ENCODE data around the gene KRTAP5-2.

Gene KRTAP5-2

DNA sequence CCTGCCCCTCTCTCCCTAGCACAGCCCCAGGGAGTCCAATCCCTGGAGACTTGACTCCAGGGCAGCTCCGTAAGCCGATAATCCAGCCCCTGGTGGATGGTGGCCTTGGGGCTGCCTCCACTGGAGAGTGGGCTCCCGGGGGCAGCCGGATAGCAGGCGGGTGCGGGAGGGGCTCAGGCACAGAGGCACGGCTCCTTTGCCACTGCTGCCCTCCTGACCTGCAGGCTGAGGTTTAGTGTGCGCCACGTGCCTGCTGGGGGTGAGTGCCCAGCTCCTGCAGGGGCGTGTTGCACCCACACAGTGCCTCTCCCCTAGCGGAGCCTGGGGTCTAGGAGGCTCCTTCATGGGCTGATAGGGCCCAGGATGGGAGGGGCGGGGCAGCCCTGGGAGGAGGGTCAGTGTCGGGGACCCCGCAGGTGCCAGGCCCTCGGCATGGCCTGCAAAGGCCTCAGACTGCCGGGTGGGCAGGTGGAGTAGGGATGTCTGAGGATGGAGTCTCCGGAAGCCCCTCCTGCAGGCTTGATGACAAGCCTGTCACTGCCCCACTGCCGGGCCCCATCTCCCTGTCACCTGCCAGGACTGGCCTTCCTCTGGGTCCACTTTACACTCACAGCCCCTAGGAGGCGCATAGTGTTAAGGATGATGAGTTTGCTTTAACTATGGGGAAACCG lies 31.6 kb downstream of the KRTAP5-2 start:
- DNase-seq, result no peak

DNA sequence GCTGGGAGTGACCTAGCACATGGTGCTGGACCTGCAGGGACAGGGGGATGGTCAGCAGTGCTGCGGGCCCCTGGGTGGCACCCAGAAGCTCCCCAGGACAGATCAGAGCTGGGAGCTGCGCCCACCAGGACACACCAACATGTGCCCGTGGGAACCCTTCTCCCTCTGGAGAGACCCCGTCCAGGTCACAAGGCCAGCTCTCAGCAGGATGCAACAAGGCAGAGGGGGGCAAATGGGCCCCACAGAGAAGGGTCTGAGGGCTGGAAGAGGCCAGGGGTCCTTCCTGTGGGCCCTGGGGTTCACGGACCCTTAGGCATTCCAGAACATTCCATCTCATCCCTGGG lies 32.2 kb downstream of the KRTAP5-2 start:
- DNase-seq, result no peak

- no peak for DNase-seq
Measured at GRCh38 chr11:1565173-1565903, 32.8 kb downstream of the KRTAP5-2 start.

GRCh38 chr11:1564535-1565172 lies 33.4 kb downstream of the KRTAP5-2 start:
- DNase-seq, result peak in 1 of 2 experiments; percentile 27

DNA sequence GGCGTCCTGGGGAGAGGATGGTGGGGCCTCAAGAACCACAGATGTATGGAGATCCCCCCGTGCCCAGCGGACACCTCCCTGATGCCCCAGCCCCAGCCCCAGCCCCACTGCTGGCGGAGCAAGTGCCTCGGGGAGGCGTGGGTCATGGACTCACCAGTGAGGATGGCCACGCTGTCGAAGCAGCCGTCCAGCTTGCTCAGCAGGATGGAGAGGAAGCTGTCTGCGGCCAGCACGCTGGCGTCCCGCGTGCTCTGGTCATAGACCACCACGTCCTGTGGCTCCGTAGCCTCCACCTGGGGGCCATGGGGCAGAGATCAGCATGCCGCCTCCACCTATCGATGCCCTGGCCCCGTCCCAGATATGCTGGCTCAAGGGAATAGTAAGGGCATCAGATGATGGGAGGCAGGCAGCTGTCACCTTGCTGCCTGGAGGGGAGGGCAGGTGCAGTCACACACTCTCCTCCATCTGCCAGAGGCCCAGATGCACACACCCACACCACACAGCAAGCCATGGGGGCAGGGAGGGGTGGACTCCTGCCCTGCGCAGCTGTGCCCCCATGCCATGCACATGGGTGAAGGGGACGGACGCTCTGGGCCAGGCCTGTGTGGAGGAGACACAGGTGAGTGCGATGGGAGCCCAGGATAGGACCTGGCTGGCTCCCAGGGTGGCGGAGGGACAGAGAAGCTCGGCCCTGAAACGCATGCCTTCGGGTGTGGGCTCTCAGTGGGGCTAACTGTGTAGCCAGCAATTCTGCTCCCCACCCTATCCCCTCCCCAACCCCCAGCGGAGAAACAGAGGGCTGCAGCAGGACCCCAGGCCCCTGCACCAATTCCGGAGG lies 34.2 kb downstream of the KRTAP5-2 start:
- DNase-seq, result no peak

DNA sequence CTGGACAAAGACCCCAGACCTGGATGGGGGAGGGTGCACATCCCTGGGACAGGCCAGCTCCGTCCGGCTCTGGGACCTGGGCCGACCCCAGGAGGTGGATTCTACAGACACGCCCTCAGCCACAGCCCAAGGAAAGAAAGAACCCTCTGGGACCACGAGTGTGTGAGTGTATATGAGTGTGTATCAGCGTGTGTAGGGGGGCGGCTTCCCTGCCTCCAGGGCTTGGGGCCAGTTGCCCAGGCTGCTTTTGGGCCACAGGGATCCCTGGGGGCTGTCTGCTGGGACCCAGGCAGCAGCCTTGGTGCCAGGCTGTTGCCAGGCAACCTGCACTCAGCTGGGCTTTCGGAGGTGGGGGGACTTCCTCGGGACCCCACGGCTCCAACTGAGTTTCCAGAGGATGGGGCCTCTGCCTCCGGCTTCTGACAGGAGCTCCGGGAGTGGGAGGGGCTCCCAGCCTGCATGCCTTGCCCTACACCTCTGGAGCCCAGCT lies 34.9 kb downstream of the KRTAP5-2 start:
- no peak for DNase-seq

- DNase-seq, result no peak
Measured at GRCh38 chr11:1562469-1563148, 35.5 kb downstream of the KRTAP5-2 start.

DNA sequence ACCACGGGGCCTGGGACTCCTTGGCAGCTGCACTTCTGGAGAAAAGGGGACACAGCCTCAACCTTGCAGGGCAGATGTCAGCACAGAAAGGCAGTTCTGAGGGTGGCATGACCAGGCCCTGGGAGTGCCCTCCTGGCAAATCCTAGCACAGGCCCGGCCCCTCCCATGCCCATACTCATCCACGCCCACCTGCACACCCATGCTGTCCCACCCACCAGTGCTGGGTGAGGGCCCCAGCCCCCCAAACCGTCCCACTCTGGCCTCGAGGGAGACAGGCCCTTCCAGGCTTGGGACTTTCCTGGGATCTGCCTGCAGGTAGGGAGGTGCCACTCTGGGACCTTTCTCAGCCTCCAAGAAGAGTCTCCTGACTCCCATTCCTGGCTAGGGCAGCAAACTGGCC lies 36.1 kb downstream of the KRTAP5-2 start:
- DNase-seq, result no peak

- DNase-seq, result no peak
Measured at GRCh38 chr11:1561266-1561665, 36.8 kb downstream of the KRTAP5-2 start.

DNA sequence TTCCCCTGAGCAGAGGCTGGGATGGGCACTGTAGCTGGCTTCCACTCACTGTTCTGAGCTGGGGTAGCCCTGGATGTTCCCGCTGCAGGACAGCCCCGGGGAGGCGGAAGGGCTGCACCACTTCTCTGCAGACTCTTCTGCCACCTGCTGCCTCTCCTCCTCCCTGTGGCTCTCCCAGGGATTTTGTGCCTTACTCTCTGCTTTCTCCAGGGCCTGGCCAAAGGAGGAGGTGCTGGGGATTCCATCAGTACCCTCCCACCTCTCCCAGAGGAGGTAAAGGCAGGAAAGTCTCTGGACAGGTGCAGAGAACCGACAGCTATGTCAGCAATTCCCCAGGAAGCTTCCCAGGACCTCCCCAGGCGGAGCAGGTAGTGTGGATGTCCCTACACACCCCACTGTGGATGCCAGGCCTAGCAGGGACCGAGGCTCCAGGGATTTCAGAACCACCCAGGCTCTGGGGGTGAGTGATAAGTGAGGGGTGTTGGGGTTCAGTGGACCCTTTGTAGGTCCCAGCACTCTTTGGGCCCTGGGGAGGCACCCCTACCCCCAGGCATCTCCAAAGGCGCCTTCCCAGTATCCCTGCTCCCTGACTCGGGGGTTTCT lies 37.3 kb downstream of the KRTAP5-2 start:
- DNase-seq, result no peak

DNA sequence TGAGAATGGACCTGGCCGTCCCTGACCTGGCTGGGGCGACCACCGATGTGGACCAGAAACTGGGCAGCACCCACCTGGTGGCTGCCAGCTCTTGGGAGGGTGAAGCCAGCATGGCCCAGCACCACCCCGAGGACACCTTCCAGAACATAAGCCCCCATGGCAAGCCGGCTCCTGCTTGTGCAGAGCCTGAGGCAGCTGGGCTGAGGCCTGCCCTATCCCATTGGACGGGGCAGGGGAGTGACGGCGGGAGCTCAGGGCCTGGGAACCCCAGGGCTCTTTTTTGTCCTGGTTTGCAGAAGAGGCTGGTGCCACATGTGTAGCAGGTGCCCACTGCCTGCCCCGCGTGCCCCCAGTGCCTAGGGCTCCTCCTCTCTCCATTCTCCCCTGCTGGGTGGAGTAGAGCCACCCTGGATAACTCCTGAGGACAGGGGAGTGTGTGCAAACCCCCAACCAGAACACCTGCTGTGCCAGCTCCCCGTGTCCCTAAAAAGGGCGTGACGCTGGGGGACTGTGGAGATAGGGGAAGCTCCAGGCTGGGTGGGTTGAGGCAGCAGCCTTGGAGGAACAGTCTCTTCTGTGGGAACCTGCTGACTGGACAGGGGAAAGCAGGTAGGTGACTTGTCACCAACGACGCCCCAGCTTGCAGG lies 38.0 kb downstream of the KRTAP5-2 start:
- no peak for DNase-seq

GRCh38 chr11:1559111-1559951 lies 38.8 kb downstream of the KRTAP5-2 start:
- DNase-seq, result no peak

- no peak for DNase-seq
Measured at GRCh38 chr11:1558775-1559110, 39.4 kb downstream of the KRTAP5-2 start.

DNA sequence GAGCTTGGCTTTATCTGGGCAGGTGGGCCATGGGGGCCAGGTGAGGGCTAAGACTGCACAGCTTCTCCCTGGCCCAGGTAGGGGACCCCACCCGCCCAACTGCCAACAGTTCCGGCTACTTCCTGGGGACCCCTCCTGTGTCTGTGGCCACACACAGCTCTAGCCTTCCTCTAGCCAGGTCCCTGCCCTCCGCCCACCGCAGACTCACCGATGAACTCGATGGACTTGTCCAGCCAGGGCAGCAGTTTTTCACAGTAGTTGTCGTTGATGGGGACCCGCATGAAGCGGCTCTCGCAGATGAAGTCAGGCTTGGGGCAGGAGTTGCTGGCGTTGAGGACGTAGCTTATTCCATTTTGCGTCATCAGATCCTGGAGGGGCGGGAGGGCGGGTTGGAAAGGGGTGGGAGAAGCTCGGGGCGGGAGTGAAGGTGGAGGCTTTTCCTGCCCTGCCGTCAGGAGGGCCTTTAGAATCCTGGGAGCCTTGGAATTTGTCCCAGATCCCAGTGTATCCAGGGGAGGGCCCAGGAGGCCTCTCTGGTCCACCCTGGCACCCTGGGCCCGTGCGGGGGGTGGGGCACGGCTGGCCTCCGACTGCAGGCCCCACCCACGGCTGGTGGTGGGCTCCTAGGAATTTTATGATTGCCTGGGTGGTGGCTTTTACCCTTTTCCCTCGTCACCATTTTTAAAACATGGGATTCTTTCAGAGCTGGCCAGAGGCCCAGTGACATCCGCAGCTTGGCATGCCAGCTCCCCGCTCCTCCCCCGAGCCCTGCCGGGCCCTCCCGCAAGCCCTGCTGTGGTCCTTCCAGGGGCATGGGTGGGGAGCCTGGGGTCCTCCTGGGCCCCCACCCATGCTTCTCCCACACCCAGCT lies 40.0 kb downstream of the KRTAP5-2 start:
- DNase-seq, result no peak

DNA sequence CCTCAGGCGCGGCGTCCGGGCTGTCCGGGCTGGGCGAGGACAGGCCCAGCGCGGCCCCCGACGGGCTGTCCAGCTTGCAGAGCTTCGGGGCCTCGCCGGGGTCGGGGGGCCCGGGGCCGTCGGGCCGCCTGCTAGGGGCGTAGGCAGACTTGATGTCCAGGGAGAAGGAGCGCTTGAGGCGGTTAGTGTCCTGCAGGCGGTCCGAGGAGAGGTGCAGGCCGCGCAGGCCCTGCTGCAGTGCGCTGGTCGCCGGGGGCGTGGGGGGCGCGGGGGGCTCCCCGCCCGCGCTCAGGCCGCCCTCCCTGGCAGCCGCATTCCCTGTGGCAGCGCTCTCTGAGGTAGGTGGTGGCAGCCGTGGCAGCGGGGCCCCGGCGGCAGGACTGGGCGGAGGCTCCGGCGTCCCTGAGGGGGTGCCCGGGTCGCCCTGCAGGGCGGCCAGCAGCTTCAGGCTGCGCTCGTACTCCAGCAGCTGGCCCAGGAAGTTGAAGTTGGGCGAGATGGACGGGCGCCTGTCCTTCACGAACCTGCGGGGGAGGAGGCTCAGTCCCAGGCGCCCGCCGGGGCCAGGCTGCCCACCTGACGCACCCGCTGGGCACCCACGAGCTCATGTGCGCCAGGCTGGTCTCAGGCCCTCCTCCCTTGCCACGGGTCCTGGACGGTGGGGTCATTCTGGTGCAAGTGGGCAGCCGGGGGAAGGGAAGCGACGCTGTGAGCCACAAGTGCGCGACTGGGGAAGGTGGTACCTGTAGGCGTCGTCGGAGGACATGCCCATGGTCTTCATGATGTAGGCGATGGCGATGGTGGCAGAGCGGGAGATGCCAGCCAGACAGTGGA lies 40.8 kb downstream of the KRTAP5-2 start:
- DNase-seq, result no peak

- no peak for DNase-seq
Measured at GRCh38 chr11:1556278-1556902, 41.7 kb downstream of the KRTAP5-2 start.

GRCh38 chr11:1555713-1556153 lies 42.4 kb downstream of the KRTAP5-2 start:
- no peak for DNase-seq

All from NCI-H2081 (cell line).